ENCODE data around the gene HCRTR1.

- TF ChIP-seq CTCF (IDR thresholded peaks at IDR 0.05; ENCODE audit: poor library complexity, severe bottlenecking) = no peak
- TF ChIP-seq POLR2AphosphoS5 (IDR thresholded peaks at IDR 0.05) = no peak
- TF ChIP-seq EZH2 (IDR thresholded peaks at IDR 0.05; ENCODE audit: borderline replicate concordance, insufficient read depth, low read length, poor library complexity, severe bottlenecking) = no peak
- no peak for TF ChIP-seq EP300 (conservative IDR thresholded peaks at IDR 0.05; ENCODE audit: poor library complexity, severe bottlenecking)
- TF ChIP-seq RAD21 (conservative IDR thresholded peaks at IDR 0.05) = no peak
- TF ChIP-seq TAF1 (IDR thresholded peaks at IDR 0.05; ENCODE audit: low read depth) = no peak
- no peak for TF ChIP-seq REST (IDR thresholded peaks at IDR 0.05; ENCODE audit: borderline replicate concordance)
- TF ChIP-seq SMC3 (conservative IDR thresholded peaks at IDR 0.05; ENCODE audit: poor library complexity) = no peak
These were observed 30.8 kb upstream of the HCRTR1 start for GRCh38 chr1:31586376-31587327.
